T-helper 1 cell treated with Interleukin-12 subunit alpha and Interleukin-12 subunit beta and Interleukin-4 antibody, amounts not matched to agents 30 μg/mL and 1 μg/mL, for 36 hours (primary cell): Measurements from ENCODE around the gene TOR2A.

ENCODE experiments used
- H3K27ac Mint-ChIP-seq: one replicate; pipeline ENCODE4 v1.8.0; 2021; ENCODE audit warnings: mild to moderate bottlenecking, mixed read lengths
- H3K27me3 Mint-ChIP-seq: one replicate; pipeline ENCODE4 v1.8.0; 2021; ENCODE audit warnings: low read depth, mixed read lengths
- H3K36me3 Mint-ChIP-seq: one replicate; pipeline ENCODE4 v1.8.0; 2021; ENCODE audit warnings: low read depth, mixed read lengths
- H3K4me1 Mint-ChIP-seq: one replicate; pipeline ENCODE4 v1.8.0; 2021; ENCODE audit warnings: low read depth, mixed read lengths
- H3K4me3 Mint-ChIP-seq: one replicate; pipeline ENCODE4 v1.8.0; 2021; ENCODE audit warnings: mild to moderate bottlenecking, moderate library complexity, mixed read lengths
- H3K9me3 Mint-ChIP-seq: one replicate; pipeline ENCODE4 v1.8.0; 2021; ENCODE audit warnings: mixed read lengths

Gene TOR2A

DNA sequence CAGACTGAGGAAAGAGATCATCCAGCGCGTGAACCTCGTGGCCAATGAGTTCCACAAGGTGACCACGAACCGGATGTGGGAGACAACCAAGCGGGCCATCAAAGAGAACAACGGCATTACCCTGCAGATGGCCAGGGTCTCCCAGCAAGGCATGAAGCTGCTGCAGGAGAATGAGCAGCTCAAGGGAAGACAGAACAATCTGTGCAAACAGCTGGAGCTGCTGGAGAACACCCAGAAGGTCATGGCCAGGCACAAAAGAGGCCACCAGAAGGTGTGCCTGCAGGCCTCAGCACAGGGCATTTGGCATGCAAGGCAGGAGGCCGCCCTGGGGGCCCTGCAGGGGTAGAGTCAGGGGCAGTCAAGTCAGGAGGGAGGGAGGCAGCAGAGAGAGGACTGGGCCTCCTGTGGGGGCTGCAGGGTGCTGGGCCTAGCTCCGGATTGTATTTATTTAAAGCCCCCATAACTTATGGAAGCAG, 23.8 kb downstream of the TOR2A start:
- Mint-ChIP-seq H3K27me3 (no peaks in the 10 kb centered on the region), H3K4me3 (no peak overlapping the region), H3K36me3 (no peaks in the 10 kb centered on the region), H3K9me3 (peaks cover 3% of the 10 kb centered on the region), H3K4me1 (peaks cover 19% of the 10 kb centered on the region), H3K27ac (no peak overlapping the region)

DNA sequence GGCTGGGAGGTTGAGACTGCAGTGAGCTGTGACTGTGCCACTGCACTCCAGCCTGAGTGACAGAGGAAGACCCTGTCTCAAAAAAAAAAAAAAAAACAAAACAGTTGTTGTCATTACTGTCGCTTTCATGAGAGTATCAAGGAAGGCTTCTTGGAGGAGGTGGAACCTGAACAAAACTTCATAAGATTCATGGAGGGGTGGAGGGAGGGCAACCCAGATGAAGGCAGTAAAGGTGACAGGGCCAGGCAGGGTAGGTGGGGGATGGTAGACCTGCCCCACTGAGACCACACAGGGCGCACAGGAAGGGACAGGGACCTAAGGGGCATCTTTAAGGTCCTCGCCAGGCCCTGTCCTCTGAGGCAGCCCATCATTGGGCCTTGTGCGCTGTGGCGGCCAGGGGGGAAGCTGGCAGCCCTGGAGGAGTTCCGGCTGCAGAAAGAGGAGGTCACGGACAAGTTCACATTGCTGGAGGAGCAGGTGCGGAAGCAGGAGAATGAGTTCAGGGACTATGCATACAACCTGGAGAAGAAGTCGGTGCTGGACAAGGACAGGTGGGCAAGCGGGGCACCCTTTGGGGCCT, 24.8 kb downstream of the TOR2A start:
- Mint-ChIP-seq H3K27me3 (no peaks in the 10 kb centered on the region), H3K4me1 (peaks cover 12% of the 10 kb centered on the region), H3K4me3 (no peak overlapping the region), H3K9me3 (peaks cover 3% of the 10 kb centered on the region), H3K27ac (no peak overlapping the region), H3K36me3 (no peaks in the 10 kb centered on the region)

DNA sequence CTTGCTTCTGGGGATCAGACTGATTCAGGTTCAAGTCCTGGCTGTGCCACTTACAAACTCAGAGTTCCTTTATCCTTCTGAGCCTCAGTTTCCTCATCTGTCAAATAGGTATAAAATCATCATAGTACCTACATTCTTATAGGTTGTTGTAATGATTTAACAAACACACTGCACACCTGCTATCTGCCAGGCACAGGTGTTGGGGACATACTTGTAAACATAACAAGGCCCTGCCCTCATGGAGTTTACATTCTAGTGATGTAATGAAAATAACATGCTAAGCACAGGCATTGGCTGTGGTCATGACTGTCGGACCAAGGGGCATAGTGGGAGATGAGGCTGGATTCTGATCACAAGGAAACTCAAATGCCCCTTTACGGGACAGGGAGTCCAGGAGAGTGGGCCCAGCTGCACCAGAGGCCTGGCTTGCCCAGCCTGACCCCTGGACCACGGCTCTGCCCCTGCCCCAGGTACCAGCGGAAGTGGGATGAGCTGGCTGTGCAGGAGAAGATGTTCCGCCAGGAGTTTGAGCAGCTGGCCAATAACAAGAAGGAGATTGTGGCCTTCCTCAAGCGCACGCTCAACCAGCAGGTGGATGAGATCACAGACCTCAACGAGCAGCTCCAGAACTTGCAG, 26.0 kb downstream of the TOR2A start:
- peaks cover 3% of the 10 kb centered on the region for H3K9me3 Mint-ChIP-seq
- no peak overlapping the region for H3K27ac Mint-ChIP-seq
- H3K27me3 Mint-ChIP-seq: no peaks in the 10 kb centered on the region
- H3K4me1 Mint-ChIP-seq: peaks cover 12% of the 10 kb centered on the region
- H3K4me3 Mint-ChIP-seq: no peak overlapping the region
- no peaks in the 10 kb centered on the region for H3K36me3 Mint-ChIP-seq

DNA sequence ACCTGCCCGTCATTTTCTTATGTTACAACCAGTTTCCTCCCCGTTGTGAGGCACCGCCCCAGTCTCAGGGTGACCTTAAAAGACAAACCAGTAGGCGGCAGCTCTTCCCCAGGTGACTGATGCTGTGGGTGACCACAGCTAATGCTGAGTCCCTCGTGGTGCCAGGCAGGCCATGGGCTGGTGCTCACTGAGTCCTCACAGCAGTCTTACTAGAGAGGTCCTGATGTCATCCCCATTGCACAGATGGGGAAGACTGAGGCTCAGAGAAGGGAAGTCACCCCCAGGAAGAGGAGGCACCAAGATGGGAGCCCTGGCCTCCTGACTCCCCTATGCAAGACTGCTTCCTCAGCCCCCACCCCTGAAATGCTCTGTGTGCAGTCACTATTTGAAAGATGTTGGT, 27.3 kb downstream of the TOR2A start:
- Mint-ChIP-seq H3K9me3 (peaks cover 3% of the 10 kb centered on the region), H3K36me3 (no peaks in the 10 kb centered on the region), H3K27ac (no peak overlapping the region), H3K4me3 (no peak overlapping the region), H3K27me3 (no peaks in the 10 kb centered on the region), H3K4me1 (peaks cover 15% of the 10 kb centered on the region)

DNA sequence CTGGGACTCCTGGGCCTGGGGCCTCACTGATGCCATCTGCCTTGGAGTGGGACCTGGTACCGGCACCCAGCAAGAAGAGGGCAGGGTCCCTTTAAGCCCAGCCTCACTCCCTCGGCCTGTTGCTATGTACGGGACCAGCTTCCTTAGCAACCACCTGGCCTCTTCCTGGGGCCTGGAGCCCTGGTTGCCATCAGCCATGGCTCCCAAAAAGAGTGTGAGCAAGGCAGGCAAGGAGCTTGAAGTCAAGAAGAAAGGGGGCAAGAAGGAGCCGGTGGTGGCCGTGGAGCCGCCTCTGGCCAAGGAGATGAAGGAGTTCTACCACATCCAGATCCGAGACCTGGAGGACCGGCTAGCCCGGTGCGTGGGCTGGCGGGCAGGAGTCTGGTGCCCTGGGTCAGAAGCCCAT, 28.3 kb downstream of the TOR2A start, which contains the start of gene CFAP157:
Gene CFAP157, plus strand, starts transcription at position 153 of the 406 bp plus-strand sequence. Its CDS starts 44 bp downstream, at position 197.
- H3K27me3 Mint-ChIP-seq: no peaks in the 10 kb centered on the region
- no peaks in the 10 kb centered on the region for H3K36me3 Mint-ChIP-seq
- H3K9me3 Mint-ChIP-seq: peaks cover 3% of the 10 kb centered on the region
- peaks cover 15% of the 10 kb centered on the region for H3K4me1 Mint-ChIP-seq
- no peak within 1 kb of the TSS for H3K27ac Mint-ChIP-seq
- no peak within 1 kb of the TSS for H3K4me3 Mint-ChIP-seq

DNA sequence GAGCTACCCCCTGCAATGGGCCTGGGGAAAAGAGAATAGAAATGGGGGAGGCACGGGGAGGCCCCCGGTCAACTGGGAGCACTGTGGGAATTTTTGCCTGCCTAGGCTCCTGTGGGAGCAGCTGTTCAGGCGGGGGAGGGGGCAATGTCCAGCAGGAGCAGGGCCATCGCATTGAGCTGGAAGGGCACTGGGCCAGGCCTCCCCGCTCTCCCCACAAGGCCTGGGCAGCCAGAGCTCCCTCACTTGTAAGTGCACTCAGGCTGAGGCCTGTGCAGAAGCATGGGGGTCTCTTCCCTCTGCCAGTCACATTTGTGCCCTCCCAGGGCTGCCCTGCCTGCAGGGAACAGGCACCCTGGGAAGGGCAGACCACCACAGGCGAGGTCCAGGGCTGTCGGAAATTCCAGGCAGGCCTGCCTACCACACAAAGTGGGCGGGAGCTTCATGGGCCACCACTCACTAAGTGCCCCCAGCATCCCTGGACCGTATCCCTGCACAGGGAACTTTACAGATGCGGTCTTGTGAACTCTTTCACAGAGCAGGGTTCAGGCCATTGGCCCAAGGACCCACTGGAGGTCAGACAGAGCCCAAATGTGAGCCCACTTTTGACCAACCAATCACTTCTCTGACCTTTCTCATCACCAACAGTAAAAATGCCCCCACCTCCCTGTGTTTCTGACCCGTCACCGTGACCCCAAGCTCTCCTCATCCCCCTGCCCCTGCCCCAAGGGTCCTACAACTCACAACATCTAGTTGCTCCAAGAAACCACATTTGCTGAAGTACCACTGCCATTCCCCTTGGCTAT, 29.3 kb downstream of the TOR2A start:
- H3K36me3 Mint-ChIP-seq: no peaks in the 10 kb centered on the region
- no peaks in the 10 kb centered on the region for H3K27me3 Mint-ChIP-seq
- no peak overlapping the region for H3K4me3 Mint-ChIP-seq
- no peak overlapping the region for H3K27ac Mint-ChIP-seq
- peaks cover 14% of the 10 kb centered on the region for H3K4me1 Mint-ChIP-seq
- peaks cover 3% of the 10 kb centered on the region for H3K9me3 Mint-ChIP-seq

DNA sequence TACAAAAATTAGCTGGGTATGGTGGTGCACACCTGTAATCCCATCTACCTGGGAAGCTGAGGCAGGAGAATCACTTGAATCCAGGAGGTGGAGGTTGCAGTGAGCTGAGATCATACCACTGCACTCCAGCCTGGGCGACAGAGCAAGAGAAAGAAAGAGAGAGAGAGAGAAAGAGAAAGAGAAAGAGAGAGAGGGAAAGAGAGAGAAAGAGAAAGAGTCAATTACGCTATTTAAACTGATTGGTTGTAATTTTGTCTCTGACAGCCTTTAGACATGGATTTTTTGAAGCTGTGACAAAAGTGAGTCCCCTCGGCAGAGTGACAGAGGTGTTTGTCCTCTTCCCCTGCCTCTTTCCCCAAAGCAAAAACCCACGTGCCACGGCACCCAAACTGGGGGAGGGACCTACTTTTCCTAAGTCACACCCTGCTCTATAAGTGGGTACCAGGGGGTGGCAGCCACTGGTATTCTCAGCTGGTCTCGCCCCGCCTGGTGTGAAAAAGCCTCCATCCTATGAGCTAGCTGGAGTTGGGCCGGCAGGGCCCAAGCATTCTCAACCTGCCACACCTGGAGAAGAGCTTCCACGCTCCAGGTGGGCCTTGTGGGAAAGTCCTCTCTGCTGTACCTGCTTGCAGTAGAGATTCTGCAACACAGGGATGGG, 31.7 kb downstream of the TOR2A start:
- H3K27me3 Mint-ChIP-seq: peaks cover 4% of the 10 kb centered on the region
- no peak overlapping the region for H3K4me3 Mint-ChIP-seq
- no peaks in the 10 kb centered on the region for H3K9me3 Mint-ChIP-seq
- H3K36me3 Mint-ChIP-seq: no peaks in the 10 kb centered on the region
- peaks cover 18% of the 10 kb centered on the region for H3K4me1 Mint-ChIP-seq
- no peak overlapping the region for H3K27ac Mint-ChIP-seq

DNA sequence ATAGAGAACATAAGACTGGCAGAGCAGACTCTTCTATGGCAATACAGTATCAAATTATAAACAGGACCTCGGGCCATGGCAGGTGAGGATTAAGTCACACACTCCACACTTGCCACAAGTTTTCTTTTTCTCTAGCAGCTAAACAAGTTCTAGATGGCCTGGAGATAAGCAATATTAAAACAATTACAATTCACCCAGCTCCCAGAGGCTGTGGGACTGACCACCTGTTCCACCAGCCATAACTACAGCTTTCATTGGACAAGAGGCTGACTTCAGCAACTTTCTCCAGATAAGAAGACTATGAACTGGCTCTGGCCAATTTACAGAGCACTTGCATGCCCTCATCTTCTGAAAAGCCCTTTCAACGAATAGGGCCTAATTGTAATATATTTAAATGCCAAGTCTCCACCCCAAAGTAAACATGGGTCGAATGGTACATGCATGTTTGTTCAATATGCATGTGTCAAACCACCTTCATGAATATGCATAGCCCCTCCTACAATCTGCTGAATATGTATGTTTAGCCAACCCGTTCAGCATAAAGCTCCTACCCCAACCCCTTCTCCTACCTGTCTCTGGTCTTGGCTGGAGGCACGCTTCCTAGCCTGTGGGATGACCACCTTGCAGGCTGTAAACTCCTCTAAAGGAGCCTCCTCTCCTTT, 34.4 kb downstream of the TOR2A start:
- Mint-ChIP-seq H3K36me3 (no peaks in the 10 kb centered on the region), H3K4me3 (no peak overlapping the region), H3K4me1 (peaks cover 14% of the 10 kb centered on the region), H3K27me3 (peaks cover 4% of the 10 kb centered on the region), H3K9me3 (no peaks in the 10 kb centered on the region), H3K27ac (no peak overlapping the region)

DNA sequence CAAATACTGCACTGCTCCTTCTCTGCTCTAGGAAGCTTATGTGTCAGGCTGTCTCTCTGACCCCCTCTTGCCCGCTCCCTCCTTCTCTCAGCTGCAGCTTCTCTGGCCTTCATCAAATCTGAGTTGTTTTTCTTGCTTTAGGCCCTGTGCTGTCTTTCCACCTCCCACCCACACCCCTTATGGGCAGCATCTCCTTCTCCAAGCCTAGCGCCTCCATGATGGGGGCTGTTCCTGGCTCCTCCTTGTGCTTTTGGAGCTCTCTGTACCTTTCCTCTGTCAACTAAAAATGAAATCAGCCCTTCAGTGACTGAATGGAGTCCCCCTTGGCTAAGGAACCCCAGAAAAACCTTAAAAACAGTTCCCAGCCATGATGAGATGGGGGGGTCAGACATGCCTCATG, 35.0 kb downstream of the TOR2A start:
- H3K27me3 Mint-ChIP-seq: peaks cover 4% of the 10 kb centered on the region
- H3K36me3 Mint-ChIP-seq: no peaks in the 10 kb centered on the region
- H3K9me3 Mint-ChIP-seq: no peaks in the 10 kb centered on the region
- H3K27ac Mint-ChIP-seq: no peak overlapping the region
- H3K4me3 Mint-ChIP-seq: no peak overlapping the region
- H3K4me1 Mint-ChIP-seq: peaks cover 14% of the 10 kb centered on the region

DNA sequence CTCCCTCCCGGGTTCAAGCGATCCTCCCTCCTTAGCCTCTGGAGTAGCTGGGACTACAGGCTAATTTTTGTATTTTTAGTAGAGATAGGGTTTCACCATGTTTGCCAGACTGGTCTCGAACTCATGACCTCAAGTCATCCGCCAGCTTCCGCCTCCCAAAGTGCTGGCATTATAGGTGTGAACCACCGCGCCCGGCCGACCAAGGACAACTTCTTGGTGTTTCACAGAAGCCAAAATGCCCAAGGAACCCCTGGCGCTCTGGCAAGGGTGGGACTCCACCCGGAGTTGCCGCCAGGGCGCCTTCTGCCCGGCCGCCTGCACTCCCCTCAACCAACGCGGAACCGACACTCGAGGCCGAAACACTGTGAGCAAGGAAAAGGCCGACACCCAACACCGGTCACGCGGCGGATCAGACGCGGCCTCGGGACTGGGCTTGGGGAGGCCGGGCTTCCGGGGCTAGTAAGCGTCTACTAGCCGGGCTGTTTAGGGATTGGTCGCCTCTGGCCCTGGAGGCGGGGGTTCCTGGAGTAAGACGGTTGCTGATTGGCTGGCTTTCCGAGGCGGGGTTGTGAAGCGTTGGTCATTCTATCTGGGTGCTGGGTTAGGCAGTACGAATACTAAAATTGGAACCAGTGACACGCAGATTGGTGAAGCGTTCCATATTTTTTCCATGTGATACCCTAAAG, 36.0 kb downstream of the TOR2A start:
- H3K36me3 Mint-ChIP-seq: no peaks in the 10 kb centered on the region
- H3K9me3 Mint-ChIP-seq: no peaks in the 10 kb centered on the region
- peaks cover 4% of the 10 kb centered on the region for H3K27me3 Mint-ChIP-seq
- peak overlapping the region; percentile 72 for H3K4me3 Mint-ChIP-seq
- H3K27ac Mint-ChIP-seq: peak overlapping the region; percentile 74
- H3K4me1 Mint-ChIP-seq: peaks cover 14% of the 10 kb centered on the region

DNA sequence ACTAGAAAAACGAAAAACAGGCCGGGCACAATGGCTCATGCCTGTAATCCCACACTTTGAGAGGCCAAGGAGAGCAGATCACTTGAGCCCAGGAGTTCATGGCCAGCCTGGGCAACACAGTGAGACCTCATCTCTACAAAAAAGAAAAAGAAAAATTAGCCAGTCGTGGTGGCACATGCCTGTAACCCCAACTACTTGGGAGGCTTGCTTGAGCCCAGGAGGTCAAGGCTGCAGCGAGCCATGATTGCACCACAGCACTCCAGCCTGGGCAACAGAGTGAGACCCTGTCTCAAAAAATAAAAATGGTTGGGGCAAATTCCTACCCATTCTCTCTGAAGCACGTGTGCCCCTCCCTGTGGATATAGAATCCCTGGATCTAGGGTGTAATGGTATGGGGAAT, 36.7 kb downstream of the TOR2A start:
- no peak overlapping the region for H3K27ac Mint-ChIP-seq
- no peak overlapping the region for H3K4me3 Mint-ChIP-seq
- no peaks in the 10 kb centered on the region for H3K9me3 Mint-ChIP-seq
- H3K27me3 Mint-ChIP-seq: peaks cover 4% of the 10 kb centered on the region
- H3K36me3 Mint-ChIP-seq: no peaks in the 10 kb centered on the region
- H3K4me1 Mint-ChIP-seq: peaks cover 14% of the 10 kb centered on the region

DNA sequence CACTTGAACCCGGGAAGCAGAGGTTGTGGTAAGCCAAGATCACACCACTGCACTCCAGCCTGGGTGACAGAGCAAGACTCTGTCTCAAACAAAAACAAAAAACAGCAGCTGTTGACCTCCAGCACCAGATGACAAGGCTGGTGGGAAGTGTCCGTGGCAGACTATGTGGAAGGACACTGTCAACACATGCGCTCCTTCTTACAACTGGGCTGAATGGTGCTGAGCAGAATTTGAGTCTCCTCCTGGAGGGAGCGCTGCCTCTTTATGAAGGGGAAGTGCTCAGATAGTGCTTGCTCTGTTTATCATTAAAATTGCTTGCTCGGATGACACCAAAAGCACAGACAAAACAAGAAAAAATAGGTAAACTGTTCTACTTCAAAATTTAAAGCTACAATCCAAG, 37.5 kb downstream of the TOR2A start:
- no peaks in the 10 kb centered on the region for H3K9me3 Mint-ChIP-seq
- H3K27me3 Mint-ChIP-seq: peaks cover 4% of the 10 kb centered on the region
- no peaks in the 10 kb centered on the region for H3K36me3 Mint-ChIP-seq
- peaks cover 11% of the 10 kb centered on the region for H3K4me1 Mint-ChIP-seq
- no peak overlapping the region for H3K27ac Mint-ChIP-seq
- no peak overlapping the region for H3K4me3 Mint-ChIP-seq

DNA sequence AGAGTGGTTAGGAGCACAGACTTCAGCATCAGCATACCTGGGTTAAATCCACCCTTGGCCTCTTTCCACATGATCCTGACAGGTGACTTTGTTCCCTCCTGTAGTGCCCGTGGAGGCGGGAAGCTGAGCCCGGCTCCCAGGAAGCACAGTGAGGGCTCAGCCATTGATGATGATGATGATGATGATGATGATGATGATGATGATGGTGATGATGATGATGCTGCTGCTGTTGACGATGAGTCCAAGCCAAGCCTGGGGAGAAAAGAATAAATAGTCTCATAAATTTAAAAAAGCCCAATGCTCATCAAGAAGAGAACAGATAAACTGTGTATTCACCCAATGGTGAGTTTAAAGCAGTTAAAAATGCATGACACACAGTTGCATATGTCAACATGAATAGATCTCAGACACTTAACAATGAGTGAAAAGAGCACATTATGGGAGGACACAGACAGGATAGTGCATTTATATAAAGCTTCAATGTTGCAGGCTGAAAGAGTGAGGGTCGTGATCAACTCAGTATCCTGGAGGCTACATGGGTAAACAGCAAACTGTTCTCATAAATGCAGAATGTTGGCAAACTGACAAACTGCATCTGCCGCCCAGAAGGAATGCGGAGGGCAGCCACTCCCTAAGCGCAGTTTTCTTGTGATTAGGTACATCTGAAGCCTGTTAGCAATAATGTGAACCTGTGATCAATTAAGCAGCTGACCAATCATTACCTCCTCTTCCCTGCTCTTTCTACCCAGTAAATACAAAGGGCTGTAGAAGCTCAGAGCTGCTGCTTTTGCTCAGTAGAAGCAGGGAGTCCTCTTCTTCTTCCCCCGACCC, 40.0 kb downstream of the TOR2A start:
- Mint-ChIP-seq H3K27me3 (peaks cover 1% of the 10 kb centered on the region), H3K4me1 (peaks cover 8% of the 10 kb centered on the region), H3K36me3 (no peaks in the 10 kb centered on the region), H3K9me3 (no peaks in the 10 kb centered on the region), H3K4me3 (no peak overlapping the region), H3K27ac (no peak overlapping the region)
